Endothelial cell of umbilical vein (primary cell): ENCODE measurements around the gene ADARB2.

Source experiments
- CTCF ChIP-seq, 2 donors: IDR thresholded peaks; 1 replicate in 1 of 2; 2 replicates in 1 of 2; pipeline ENCODE4 v1.5.1; 2011; ENCODE audit warnings: low read length in 2 of 2, mild to moderate bottlenecking in 2 of 2, moderate library complexity in 2 of 2, control low read depth in 1 of 2, inconsistent platforms in 1 of 2, low read depth in 1 of 2; ENCODE audit not compliant: insufficient read depth in 1 of 2; ENCODE audit errors: extremely low read depth in 1 of 2
- FOS ChIP-seq: IDR thresholded peaks from 2 replicates; pipeline ENCODE4 v1.6.1; 2011; ENCODE audit warnings: mild to moderate bottlenecking, low read length, moderate library complexity, borderline replicate concordance; ENCODE audit not compliant: insufficient read depth
- JUN ChIP-seq: IDR thresholded peaks from 2 replicates; pipeline ENCODE4 v1.6.1; 2011; ENCODE audit warnings: borderline replicate concordance, low read depth; ENCODE audit not compliant: insufficient read length, insufficient read depth
- MAX ChIP-seq: IDR thresholded peaks from 2 replicates; pipeline ENCODE4 v1.6.1; 2011; ENCODE audit not compliant: insufficient read depth, insufficient read length
- POLR2A ChIP-seq: IDR thresholded peaks from 2 replicates; pipeline ENCODE4 v1.6.1; 2012; ENCODE audit warnings: low read depth, mild to moderate bottlenecking, control low read depth, low read length
- POLR2AphosphoS5 ChIP-seq: IDR thresholded peaks from 2 replicates; pipeline ENCODE4 v1.6.1; 2012; ENCODE audit warnings: low read depth, mild to moderate bottlenecking, control low read depth, low read length, moderate library complexity; ENCODE audit not compliant: insufficient read depth

- TF ChIP-seq POLR2AphosphoS5 (no peak), CTCF (IDR thresholded peaks at IDR 0.05; ENCODE audit: extremely low read depth in 1 of 2, insufficient read depth in 1 of 2, low read depth in 1 of 2, low read length in 2 of 2) (no peak), POLR2A (no peak), MAX (no peak), FOS (no peak), JUN (no peak)
These were observed 128.9 kb downstream of the ADARB2 start for GRCh38 chr10:1608408-1608807.
